HG03060 (cell line): ENCODE results near the gene VTA1.
"Not testable (repeated sequence)": the region's sequence is repeated elsewhere in the genome, so short reads cannot be mapped to it uniquely, and the experiment has no call there.

Experiments used
- ATAC-seq: cut with Tn5 transposase; IDR thresholded peaks from one replicate; pipeline ENCODE4 v1.9.1; 2021; ENCODE audit warnings: low read depth, moderate number of reproducible peaks; ENCODE audit not compliant: unreplicated experiment

VTA1 gene

DNA sequence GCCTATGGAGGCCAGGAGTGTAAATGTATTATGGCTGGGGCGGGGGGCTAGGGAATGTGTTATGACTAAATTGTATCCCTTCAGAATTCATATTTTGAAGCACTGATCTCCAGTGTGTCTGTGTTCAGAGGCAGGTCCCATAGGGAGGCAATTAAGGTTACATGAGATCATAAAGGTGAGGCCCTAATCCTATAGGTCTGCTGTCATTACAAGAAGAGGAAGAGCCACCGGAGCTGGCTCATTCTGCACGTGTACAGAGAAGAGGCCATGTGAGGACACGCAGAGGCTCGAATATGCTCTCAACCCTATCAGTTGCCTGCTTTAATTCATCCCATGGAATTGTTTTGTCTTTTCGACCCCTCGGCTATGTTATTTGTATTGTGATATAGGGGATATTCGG lies 76.9 kb downstream of the VTA1 start:
- ATAC-seq = no peak

DNA sequence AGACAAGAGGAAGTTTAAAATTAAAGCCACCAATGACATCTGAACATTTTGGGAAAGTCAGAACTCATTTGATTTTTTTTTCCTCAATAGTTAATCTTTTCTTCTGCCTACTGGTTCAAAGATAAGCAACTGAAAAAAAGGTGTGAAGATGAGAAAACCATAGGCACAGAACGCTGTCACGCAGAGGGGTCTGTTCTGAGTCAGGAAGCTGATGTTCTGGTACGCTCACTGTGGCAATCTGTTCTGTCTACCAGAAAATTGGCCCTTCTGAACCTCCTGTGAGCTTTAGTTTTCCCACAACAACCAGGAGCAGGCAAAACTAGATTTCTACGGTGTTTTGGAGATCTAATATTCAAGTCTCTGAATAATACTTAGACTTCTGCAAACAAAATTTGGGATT lies 78.1 kb downstream of the VTA1 start:
- ATAC-seq = no peak

DNA sequence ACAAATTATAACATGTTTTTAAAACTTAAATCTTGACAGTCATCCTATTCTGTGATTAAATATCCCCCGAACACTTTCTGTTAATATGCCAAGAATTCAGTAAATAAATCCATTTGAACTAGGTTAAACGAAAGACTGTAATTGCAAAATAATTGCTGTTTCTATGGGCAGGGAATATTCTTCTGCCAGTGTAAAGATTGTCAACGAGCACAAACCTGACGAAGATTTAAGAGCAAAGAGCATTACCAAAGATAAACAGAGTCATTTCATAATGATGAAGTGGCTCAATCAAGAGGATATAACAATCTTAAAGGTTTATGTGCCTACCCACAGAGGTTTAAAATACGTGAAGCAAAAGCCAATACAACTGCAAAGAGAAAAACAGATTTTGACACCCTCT lies 78.5 kb downstream of the VTA1 start:
- ATAC-seq = no peak

DNA sequence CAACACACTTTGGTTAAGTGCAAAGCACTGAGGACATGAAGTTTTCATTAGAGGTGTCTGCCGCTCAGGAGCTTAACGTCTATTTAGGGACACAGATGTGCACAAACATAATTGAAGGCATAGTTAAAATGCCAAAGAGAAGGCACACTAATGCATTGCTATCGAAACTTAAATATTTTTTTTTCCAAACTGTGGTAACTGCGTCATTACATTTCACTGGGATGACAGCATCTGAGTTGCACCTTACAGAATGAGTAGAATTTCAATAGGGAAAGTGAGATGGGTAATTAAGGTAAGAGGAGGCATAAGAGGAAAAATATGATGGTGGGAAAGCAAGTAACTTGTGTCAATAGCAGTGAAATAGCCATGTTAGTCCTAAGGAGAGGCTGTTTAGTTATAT lies 79.7 kb downstream of the VTA1 start:
- ATAC-seq = no peak

DNA sequence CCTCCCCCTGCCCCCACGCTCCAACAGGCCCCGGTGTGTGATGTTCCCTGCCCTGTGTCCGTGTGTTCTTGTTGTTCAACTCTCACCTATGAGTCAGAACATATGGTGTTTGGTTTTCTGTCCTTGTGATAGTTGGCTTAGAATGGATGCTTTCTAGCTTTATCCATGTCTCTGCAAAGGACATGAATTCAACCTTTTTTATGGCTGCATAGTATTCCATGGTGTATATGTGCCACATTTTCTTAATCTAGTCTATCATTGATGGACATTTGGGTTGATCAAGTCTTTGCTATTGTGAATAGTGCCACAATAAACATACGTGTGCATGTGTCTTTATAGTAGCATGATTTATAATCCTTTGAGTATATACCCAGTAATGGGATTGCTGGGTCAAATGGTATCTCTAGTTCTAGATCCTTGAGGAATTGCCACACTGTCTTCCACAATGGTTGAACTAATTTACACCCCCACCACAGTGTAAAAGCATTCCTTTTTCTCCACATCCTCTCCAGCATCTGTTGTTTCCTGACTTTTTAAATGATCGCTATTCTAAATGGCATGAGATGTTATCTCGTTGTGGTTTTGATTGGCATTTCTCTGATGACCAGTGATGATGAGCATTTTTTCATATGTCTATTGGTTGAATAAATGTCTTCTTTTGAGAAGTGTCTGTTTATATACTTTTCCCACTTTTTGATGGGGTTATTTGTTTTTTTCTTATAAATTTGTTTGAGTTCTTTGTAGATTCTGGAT lies 82.6 kb downstream of the VTA1 start:
- not testable (repeated sequence) for ATAC-seq

DNA sequence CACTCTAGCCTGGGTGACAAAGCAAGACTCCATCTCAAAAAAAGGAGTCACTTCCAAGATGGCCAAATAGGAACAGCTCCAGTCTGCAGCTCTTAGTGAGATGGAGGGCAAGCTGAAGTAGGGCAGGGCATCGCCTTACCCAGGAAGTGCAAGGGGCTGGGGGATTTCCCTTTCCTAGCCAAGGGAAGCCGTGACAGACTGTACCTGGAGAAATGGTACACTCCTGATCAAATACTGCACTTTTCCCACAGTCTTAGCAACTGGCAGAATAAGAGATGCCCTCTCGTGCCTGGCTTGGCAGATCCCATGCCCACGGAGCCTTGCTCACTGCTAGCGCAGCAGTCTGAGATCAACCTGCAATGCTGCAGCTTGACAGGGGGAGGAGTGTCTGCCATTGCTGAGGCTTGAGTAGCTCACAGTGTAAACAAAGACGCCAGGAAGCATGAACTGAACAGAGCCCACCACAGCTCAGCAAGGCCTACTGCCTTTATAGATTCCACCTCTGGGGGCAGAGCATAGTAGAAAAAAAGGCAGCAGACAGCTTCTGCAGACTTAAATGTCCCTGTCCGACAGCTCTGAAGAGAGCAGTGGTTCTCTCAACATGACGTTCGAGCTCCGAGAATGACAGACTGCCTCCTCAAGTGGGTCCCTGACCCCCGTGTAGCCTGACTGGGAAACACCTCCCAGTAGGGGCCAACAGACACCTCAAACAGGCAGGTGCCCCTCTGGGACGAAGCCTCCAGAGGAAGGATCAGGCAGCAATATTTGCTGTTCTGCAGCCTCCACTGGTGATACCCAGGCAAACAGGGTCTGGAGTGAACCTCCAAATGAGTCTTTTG lies 85.4 kb downstream of the VTA1 start:
- not testable (repeated sequence) for ATAC-seq

DNA sequence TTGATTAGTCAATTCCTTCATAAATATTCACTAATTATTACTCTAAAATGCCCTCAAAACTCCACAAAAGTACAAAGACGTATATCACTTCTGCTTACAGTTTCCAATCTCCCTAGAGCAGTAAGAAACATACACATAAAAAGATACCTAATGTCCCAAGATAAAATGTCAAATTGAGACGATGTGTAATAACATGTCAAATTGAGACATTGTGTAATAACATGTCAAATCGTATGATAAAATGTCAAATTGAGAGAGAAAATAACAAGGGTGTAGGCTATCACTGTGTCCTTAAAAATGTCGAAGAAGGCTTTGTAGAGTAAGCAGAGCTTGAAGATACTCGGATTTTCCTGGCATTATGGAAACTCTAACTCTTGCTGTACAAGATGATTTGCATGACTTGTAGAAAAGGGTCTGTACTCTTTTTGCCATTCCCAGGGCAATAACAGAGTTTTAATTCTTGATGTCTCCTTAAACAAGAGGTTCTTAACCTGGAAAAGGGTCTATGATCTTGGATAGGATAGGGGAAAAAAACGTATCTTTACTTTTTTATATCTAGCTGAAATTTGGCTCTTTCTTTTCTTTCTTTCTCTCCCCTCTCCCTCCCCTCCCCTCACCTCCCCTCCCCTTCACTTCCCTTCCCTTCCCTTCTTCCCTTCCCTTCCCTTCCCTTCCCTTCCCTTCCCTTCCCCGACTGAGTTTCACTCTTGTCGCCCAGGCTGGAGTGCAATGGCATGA lies 87.1 kb downstream of the VTA1 start:
- ATAC-seq = no peak

DNA sequence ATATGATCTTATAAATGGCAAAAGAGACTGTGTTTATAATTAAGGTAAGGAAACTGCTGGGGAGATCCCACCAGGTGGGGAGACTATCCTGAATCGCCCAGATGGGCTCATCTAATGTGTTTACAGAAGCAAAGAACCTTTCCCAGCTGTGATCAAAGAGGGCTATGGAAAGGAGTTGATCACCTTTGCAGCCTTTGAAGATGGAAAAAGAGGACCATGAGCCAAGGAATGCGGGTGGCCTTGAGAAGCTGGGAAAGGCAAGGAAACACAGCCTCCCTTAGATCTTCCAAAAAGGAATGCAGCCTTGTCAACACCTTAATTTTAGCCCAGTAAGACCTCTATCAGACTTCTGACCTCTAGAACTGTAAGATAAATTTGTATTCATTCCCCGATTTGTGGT lies 88.2 kb downstream of the VTA1 start:
- no peak for ATAC-seq

DNA sequence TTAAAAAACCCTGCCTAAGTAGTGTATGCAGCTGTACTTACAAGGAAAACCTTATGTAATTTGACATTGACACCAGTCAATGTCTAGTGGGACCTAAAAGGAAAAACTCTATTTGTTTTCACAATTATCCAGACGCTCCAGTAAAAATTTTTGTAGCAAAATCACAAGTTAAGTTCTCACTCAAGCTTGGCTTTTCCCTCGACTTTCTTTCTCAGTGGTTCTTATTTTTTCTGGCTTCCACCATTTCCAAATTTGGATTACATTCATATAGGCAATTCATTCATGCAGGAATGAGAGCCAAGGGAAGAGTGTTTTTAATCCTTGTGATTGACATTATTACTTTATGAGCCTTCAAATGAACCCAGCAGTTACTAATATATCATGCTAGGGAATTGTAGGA lies 88.7 kb downstream of the VTA1 start:
- no peak for ATAC-seq

DNA sequence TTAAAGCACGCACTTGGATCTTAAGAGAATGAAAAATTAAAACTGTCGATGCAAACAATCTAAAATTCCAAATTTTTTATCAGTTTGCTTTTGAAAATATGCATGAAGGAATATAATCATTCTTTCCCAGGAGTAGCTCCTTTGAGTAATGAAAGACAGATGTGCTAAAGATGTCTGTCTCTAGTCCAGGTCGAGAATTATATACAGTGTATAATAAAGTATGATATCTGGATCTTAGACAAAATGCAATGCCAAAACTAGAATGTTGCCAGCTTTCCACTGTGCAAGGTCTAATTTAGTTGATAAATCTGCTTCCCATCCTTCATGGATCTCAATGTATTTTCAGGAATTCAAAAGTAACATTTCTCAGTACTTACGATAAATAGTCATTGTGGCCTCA lies 89.6 kb downstream of the VTA1 start:
- ATAC-seq = no peak

DNA sequence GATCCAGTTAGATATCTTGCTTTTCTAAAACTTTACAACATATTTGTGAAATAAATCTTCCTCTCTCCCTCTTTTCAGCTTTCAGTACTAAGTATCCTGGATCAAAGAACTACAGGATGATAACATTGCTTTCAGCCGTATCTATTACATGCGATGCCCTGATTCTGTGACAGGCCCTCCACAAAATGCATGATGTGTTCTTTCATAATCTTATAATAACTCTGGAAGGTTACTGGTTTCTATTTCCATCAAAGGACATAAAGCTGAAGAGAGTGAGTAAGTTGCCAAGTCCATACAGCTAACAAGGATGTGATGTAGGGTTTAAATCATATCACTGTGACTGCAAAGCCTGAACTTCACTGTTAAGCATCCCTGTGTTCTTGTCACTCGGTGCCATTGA lies 91.8 kb downstream of the VTA1 start:
- ATAC-seq = no peak

DNA sequence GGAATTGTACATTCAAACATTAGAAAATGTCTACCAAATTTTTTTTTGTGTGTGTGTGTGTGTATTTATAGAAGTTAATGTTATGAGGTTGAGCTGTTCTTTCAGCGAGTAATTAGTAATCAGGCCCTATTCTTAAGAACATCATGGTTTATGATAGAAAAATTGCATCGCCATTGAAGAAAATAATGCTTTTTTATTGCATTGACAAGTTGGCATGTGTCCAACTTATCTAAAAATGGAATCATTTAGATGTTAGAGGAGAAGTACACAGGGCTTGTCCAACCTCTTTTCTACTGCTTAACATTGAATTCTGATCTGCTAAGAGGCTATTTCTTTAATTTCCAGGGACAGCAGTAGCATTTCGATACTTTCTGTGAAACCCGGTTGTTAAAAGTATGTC lies 93.1 kb downstream of the VTA1 start:
- no peak for ATAC-seq

DNA sequence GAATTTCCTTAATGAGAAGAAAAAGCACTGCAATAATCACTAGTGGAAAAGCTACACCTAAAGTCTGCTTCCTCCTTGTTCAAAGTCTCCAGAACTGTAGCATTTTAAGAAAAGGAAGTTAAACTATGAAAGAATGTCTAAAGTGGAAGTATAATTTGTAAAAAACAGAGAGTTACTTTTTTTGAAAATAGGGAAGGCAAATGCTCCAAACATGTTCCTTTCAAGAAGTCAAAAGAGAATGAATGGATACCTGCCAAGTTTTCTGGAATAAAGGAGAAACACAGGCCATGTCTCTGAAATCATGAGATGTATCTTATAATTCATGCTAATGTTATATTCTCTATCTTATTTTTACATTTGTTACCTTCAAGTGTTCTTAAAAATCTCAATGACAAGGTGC lies 94.0 kb downstream of the VTA1 start:
- ATAC-seq = no peak

DNA sequence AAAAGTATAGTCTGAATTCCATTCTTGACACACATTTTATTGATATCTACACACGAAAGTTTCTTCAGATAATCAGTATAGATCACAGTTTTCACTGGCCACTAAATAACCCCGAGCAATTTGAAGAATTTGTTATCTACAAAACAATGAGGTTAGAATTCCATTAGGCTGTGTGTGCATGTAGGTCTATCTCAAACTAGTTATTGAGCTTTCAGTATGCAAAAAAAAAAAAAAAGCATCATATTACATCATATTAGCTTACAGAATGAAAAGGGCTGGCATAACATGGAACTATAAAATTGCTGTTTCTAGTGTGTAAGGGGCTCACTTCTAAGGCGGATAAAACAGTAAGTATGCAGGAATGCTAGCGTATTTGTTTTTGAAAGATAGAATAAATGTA lies 95.2 kb downstream of the VTA1 start:
- no peak for ATAC-seq

DNA sequence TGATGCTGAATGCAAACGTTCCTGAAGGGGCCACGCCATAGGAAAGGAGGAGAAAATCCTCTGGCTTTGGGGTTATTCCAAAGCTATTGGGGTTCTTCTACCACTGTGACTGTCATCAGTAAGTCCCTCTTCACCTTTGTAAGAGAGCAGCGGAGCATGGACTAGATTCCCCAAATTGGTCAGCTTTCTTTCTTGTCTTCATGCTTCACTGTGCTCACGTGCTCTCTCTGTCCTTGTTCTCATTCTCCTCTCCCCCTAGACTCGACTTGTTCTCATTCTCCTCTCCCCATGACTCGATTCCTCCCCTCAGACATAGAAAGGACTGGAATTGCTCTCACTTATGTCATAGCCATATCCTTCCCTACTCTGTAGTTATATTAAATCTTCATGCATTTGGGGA lies 99.9 kb downstream of the VTA1 start:
- ATAC-seq = peak; percentile 84

DNA sequence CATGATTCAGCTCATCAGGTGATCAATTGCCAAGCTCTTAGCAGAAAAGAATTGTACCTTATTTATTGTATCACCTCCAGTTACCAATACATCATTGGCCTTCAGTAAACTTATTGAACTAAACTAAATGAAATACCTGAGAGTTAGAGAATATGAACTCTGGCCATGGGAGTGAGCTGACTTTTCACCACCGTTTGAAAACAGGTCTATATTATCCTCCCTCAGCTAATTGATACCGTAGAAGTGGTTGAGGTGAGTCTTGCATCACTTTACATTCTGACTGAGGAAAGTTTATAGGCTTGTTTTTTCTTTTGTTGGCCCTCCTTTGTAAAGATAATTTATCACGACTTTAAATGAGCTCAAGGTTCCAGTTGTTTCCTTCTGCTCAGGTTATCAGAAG lies 102.2 kb downstream of the VTA1 start:
- ATAC-seq = no peak

DNA sequence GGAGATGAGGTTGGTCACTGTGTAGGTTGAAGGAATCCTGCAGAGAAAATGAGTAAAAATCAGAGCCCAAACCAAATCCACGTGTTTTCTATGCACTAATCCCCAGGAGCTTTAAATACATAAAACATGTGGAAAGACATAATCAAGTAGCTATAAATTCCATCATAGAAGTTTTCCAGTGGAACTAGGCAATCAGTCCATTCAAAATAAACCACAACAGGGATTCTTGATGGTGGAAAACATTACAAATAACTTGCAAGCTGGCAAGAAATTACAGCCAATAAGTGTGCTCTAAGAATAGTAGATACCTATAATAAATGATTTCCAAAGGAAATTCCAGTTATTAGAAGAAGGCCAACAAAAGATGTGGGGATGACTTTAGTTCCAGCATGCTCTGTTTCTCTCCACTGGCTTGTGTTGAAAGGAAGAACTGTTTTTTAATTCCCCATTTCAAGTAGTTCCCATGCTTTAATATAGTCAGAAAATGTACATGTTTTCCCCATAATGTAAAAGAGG lies 104.9 kb downstream of the VTA1 start:
- no peak for ATAC-seq

DNA sequence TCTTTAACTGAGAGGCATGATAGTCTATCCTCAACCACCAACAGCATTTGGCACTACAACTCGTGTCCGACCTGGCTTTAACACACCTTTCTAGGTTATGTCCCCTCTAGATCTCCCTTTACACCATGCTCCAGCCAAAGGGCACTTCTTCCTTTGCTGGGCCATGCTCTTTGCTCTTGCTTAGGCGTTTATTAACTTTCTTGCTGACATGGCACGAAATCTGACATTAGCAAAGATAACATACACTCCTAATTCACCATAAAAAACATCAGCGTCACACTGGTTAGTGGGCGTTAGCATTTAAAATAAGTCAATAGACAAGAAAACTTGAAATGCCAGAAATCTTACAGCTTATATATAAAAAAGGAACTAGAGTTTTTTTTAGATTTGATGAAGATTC lies 107.5 kb downstream of the VTA1 start:
- ATAC-seq = no peak

DNA sequence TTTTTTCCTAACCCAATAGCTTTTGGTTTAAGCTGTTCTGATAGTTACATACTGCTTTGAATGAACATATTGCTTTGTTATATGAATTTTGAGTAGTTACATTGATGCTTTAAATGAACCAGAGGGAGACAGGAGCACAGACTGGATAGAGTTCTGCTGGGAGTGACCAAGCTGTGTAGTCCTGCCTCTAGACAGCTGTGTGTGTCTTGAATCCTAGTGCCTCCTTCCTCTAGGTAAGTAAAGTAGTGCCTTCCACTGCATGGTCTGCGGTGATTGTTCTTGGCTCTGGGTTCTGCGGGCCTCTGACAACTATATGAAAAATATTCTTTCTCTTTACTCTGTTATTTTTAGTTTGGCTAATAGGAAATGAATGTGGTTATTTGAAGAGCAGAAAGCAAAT lies 108.7 kb downstream of the VTA1 start:
- no peak for ATAC-seq

DNA sequence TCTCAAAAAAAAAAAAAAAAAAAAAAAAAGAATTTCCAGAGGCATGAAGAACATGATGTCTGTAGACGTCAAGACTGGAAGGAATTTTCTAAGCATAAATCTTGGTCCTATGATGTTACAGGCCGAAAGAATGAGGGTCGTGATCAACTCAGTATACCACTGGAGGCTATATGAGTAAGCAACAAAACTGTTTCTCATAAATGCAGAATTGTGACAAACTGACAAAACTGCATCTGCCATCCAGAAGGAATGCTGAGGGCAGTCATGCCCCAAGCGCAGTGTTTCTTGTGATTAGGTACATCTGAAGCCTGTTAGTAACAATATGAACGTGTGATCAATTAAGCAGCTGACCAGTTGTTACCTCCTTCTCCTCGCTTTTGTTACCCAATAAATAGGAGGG lies 111.2 kb downstream of the VTA1 start:
- no peak for ATAC-seq

DNA sequence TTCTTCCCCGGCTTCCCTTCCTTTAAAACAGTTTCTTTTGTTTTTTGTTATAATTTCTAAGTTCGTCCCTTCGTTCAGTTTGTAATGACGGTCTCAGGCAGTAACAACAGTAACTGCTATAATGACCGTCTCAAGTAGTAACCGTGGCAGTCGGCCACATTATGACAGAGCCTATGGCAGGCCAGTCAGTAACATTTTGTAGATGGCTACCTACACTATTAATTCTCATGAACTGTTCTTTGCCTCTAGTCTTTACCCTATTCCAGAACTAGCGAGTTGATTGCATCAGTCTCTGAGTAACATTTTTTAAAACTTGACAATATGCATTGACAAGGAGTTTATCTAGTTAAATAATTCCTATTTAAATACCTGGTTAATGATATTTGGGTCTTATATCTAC lies 111.7 kb downstream of the VTA1 start:
- no peak for ATAC-seq
